H9 (cell line): Measurements from ENCODE around the gene HDLBP. TPM values are rescaled to one million over a fixed set of nuclear protein-coding genes. Genes with fewer than 3 reads are reported as not detected.

ENCODE experiments used
- DNase-seq: peaks from one replicate; pipeline ENCODE4 v3.0.0-alpha.2; 2017
- H2AFZ ChIP-seq: one replicate; pipeline ENCODE4 v1.6.1; 2013; ENCODE audit warnings: mild to moderate bottlenecking, low read length, control low read depth, moderate library complexity
- H2AK5ac ChIP-seq: 2 replicates; pipeline ENCODE4 v1.6.1; 2013; ENCODE audit warnings: low read length, control low read depth, mixed read lengths; ENCODE audit not compliant: insufficient read length
- H2BK120ac ChIP-seq: one replicate; pipeline ENCODE4 v1.6.1; 2013; ENCODE audit warnings: low read depth, mild to moderate bottlenecking, low read length, control low read depth, inconsistent platforms; ENCODE audit not compliant: poor library complexity, severe bottlenecking
- H2BK12ac ChIP-seq: 2 replicates; pipeline ENCODE4 v1.6.1; 2013; ENCODE audit warnings: low read length, control low read depth, mixed read lengths, low read depth; ENCODE audit not compliant: insufficient read length
- H2BK15ac ChIP-seq: 2 replicates; pipeline ENCODE4 v1.6.1; 2013; ENCODE audit warnings: low read depth, low read length, control low read depth
- H2BK20ac ChIP-seq: one replicate; pipeline ENCODE4 v1.6.1; 2013; ENCODE audit warnings: low read depth, mild to moderate bottlenecking, low read length, control low read depth, inconsistent platforms; ENCODE audit not compliant: poor library complexity, severe bottlenecking
- H2BK5ac ChIP-seq: 2 replicates; pipeline ENCODE4 v1.6.1; 2013; ENCODE audit warnings: low read length, control low read depth, mixed read lengths; ENCODE audit not compliant: insufficient read length
- H3K14ac ChIP-seq: 2 replicates; pipeline ENCODE4 v1.6.1; 2013; ENCODE audit warnings: low read length, control low read depth; ENCODE audit not compliant: insufficient read depth
- H3K18ac ChIP-seq: 2 replicates; pipeline ENCODE4 v1.6.1; 2013; ENCODE audit warnings: low read depth, mild to moderate bottlenecking, mixed read lengths, low read length, control low read depth; ENCODE audit not compliant: insufficient read length
- H3K23ac ChIP-seq: 2 replicates; pipeline ENCODE4 v1.6.1; 2013; ENCODE audit warnings: low read length, control low read depth, mixed read lengths, low read depth; ENCODE audit not compliant: insufficient read length
- H3K23me2 ChIP-seq: 2 replicates; pipeline ENCODE4 v1.6.1; 2013; ENCODE audit warnings: low read depth, mild to moderate bottlenecking, mixed read lengths, low read length, control low read depth; ENCODE audit not compliant: insufficient read length, poor library complexity, severe bottlenecking
- H3K27ac ChIP-seq: 2 replicates; pipeline ENCODE4 v1.5.1; 2013; ENCODE audit warnings: low read length, control low read depth, mixed read lengths, low read depth; ENCODE audit not compliant: insufficient read length
- H3K27me3 ChIP-seq: 2 replicates; pipeline ENCODE4 v1.6.1; 2013; ENCODE audit warnings: low read length, control low read depth, inconsistent platforms; ENCODE audit not compliant: insufficient read depth
- H3K4ac ChIP-seq: 2 replicates; pipeline ENCODE4 v1.6.1; 2013; ENCODE audit warnings: low read depth, mild to moderate bottlenecking, control low read depth, inconsistent platforms, low read length, moderate library complexity
- H3K4me1 ChIP-seq: 2 replicates; pipeline ENCODE4 v1.6.1; 2013; ENCODE audit warnings: low read length, control low read depth, inconsistent platforms; ENCODE audit not compliant: insufficient read depth
- H3K4me2 ChIP-seq: 2 replicates; pipeline ENCODE4 v1.6.1; 2013; ENCODE audit warnings: low read length, control low read depth, mixed read lengths; ENCODE audit not compliant: insufficient read length, insufficient read depth
- H3K56ac ChIP-seq: 2 replicates; pipeline ENCODE4 v1.6.1; 2013; ENCODE audit warnings: low read depth, mild to moderate bottlenecking, mixed read lengths, low read length, control low read depth; ENCODE audit not compliant: insufficient read length
- H3K79me1 ChIP-seq: 2 replicates; pipeline ENCODE4 v1.6.1; 2013; ENCODE audit warnings: low read depth, mild to moderate bottlenecking, moderate library complexity, low read length, control low read depth, inconsistent platforms; ENCODE audit not compliant: insufficient read depth, poor library complexity, severe bottlenecking
- H3K79me2 ChIP-seq: 2 replicates; pipeline ENCODE4 v1.6.1; 2013; ENCODE audit warnings: low read length, control low read depth, inconsistent platforms; ENCODE audit not compliant: insufficient read depth
- H3K9ac ChIP-seq: 2 replicates; pipeline ENCODE4 v1.6.1; 2013; ENCODE audit warnings: low read length, control low read depth, mixed read lengths; ENCODE audit not compliant: insufficient read length; ENCODE audit errors: extremely low read depth
- H3K9me3 ChIP-seq: one replicate; pipeline ENCODE4 v1.6.1; 2013; ENCODE audit warnings: low read depth, low read length, inconsistent platforms; ENCODE audit not compliant: control insufficient read depth
- H3T11ph ChIP-seq: one replicate; pipeline ENCODE4 v1.6.1; 2013; ENCODE audit warnings: mild to moderate bottlenecking, low read length, control low read depth, inconsistent platforms
- H4K20me1 ChIP-seq: one replicate; pipeline ENCODE4 v1.6.1; 2013; ENCODE audit not compliant: control insufficient read depth, insufficient read length, insufficient read depth
- H4K5ac ChIP-seq: 2 replicates; pipeline ENCODE4 v1.6.1; 2013; ENCODE audit warnings: low read depth, mild to moderate bottlenecking, mixed read lengths, low read length, control low read depth; ENCODE audit not compliant: insufficient read length
- H4K8ac ChIP-seq: replicated peaks from 2 replicates; pipeline ENCODE4 v1.6.1; 2013; ENCODE audit warnings: low read length, control low read depth, mixed read lengths, low read depth; ENCODE audit not compliant: insufficient read length
- H4K91ac ChIP-seq: 2 replicates; pipeline ENCODE4 v1.6.1; 2013; ENCODE audit warnings: low read depth, mild to moderate bottlenecking, moderate library complexity, mixed read lengths, low read length, control low read depth; ENCODE audit not compliant: insufficient read length
- H3K27ac Mint-ChIP-seq, 3 experiments: 2 replicates in 2 of 3; 3 replicates in 1 of 3; pipeline ENCODE4 v1.8.0; 2020 to 2021; ENCODE audit warnings: mixed read lengths in 3 of 3, mild to moderate bottlenecking in 1 of 3, moderate library complexity in 1 of 3
- H3K27me3 Mint-ChIP-seq: 2 replicates; pipeline ENCODE4 v1.8.0; 2021; ENCODE audit warnings: low read depth, mild to moderate bottlenecking, moderate library complexity, mixed read lengths
- H3K36me3 Mint-ChIP-seq, 3 experiments: 2 replicates in 2 of 3; 3 replicates in 1 of 3; pipeline ENCODE4 v1.8.0; 2020 to 2021; ENCODE audit warnings: low read depth in 3 of 3, mixed read lengths in 3 of 3; ENCODE audit not compliant: insufficient read depth in 1 of 3
- H3K4me1 Mint-ChIP-seq, 2 experiments: 2 replicates each; pipeline ENCODE4 v1.8.0; 2020; ENCODE audit warnings: mixed read lengths in 2 of 2
- H3K4me3 Mint-ChIP-seq, 2 experiments: 2 replicates in 1 of 2; 3 replicates in 1 of 2; pipeline ENCODE4 v1.8.0; 2020 to 2021; ENCODE audit warnings: mild to moderate bottlenecking in 2 of 2, mixed read lengths in 2 of 2, moderate library complexity in 1 of 2
- H3K9me3 Mint-ChIP-seq, 2 experiments: 2 replicates in 1 of 2; 3 replicates in 1 of 2; pipeline ENCODE4 v1.8.0; 2020; ENCODE audit warnings: mild to moderate bottlenecking in 2 of 2, mixed read lengths in 2 of 2, moderate library complexity in 1 of 2
- WGBS: extraction: QIAGEN DNeasy Blood & Tissue Kit; methylation state at CpG from one replicate; pipeline ENCODE4 v1.1.7; 2013; ENCODE audit warnings: missing lambda C conversion rate, low lambda C conversion rate, mixed read lengths; ENCODE audit not compliant: insufficient read length; ENCODE audit errors: extremely low coverage; 5-methylcytosine and 5-hydroxymethylcytosine counted together
- total RNA-seq: library from RNA; stranded (reverse); gene quantifications from 2 replicates; pipeline ENCODE4 v1.2.1, GENCODE V29; 2021
- TF ChIP-seq, protein P1 (sequence below): fragments of 200-600 bp; sonication (generic); conservative IDR thresholded peaks from 3 replicates; pipeline ENCODE4 v1.8.0; 2021; ENCODE audit warnings: antibody characterized with exemption, mild to moderate bottlenecking

Gene HDLBP
- total RNA-seq, 1 experiment from 2014 or later = 364 TPM

DNA sequence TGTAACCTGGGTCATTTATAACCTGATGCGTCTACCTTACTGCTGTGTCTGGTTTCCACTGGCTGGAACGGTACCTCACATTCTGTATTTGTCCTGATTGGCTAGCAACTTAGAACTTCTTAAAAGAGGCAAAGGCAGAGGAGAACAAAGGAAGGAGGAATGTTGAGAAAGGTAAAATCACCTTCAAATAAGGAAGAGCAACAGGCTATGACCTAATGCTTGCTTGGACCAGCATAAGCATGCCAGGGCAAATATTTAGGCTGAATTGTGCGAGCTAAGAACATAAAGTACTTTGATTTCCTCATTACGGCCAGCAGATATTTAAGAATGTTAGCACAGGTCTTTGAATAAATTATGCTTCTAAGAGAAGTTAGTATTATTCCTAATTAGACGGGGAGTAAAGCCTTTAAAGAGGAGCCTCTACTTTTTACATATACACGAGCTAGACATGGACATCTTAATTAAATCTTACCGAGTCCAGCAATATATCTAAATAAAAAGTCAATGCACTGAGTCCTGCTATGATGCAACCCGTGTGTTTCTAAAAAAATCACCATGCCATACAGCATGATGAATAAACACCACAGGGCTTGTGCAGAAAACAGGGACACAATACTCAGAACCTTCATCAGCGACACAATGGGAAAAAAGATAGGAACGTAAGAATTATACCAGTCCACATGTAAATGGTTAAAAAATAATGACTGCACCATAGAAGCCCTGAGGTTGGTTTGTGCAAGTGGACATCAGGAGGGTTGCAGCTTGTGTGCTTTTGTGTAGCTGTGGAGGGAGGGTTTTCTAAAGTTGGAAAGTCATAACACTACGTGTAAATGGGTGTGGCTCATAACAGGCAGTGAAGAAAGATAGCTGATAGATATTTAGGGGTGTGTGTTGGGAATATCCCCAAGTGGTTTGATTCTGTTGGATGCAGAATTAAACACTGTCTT is 14.5 kb upstream of the HDLBP start:
- Histone ChIP-seq H3K23me2 (no peaks in the 10 kb centered on the region), H3K4ac (no peak overlapping the region), H2BK120ac (no peak overlapping the region), H3K79me1 (peaks cover 6% of the 10 kb centered on the region), H4K91ac (no peak overlapping the region), H3K56ac (no peak overlapping the region), H2BK20ac (no peak overlapping the region), H3K9me3 (no peaks in the 10 kb centered on the region), H3K27me3 (no peaks in the 10 kb centered on the region), H3K4me1 (no peaks in the 10 kb centered on the region), H3K79me2 (peaks cover 7% of the 10 kb centered on the region; the same call in 1 of the 2 replicates), H3K4me2 (no peak overlapping the region), H2BK15ac (no peak overlapping the region), H2AK5ac (no peak overlapping the region), H2BK5ac (no peak overlapping the region), H3K27ac (no peak overlapping the region), H3K18ac (no peak overlapping the region), H3K9ac (no peak overlapping the region), H3K14ac (no peak overlapping the region), H3T11ph (no peak overlapping the region), H2AFZ (no peak overlapping the region), H4K8ac (no peak overlapping the region), H4K5ac (no peak overlapping the region), H3K23ac (no peak overlapping the region), H4K20me1 (no peaks in the 10 kb centered on the region), H2BK12ac (no peak overlapping the region)
- Mint-ChIP-seq H3K36me3 (peaks cover 25 to 78% (median 69%) of the 10 kb centered on the region in 3 experiments; a peak in 6 of 7 replicates), H3K27me3 (no peaks in the 10 kb centered on the region), H3K4me1 (peaks cover 6% of the 10 kb centered on the region in 2 experiments), H3K27ac (peak overlapping the region in 2 of 3 experiments; percentile 68 to 69; a peak in 4 of 7 replicates), H3K4me3 (no peak overlapping the region), H3K9me3 (no peaks in the 10 kb centered on the region)
- TF ChIP-seq, protein P1, sequence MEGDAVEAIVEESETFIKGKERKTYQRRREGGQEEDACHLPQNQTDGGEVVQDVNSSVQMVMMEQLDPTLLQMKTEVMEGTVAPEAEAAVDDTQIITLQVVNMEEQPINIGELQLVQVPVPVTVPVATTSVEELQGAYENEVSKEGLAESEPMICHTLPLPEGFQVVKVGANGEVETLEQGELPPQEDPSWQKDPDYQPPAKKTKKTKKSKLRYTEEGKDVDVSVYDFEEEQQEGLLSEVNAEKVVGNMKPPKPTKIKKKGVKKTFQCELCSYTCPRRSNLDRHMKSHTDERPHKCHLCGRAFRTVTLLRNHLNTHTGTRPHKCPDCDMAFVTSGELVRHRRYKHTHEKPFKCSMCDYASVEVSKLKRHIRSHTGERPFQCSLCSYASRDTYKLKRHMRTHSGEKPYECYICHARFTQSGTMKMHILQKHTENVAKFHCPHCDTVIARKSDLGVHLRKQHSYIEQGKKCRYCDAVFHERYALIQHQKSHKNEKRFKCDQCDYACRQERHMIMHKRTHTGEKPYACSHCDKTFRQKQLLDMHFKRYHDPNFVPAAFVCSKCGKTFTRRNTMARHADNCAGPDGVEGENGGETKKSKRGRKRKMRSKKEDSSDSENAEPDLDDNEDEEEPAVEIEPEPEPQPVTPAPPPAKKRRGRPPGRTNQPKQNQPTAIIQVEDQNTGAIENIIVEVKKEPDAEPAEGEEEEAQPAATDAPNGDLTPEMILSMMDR = no peak
- no CpG with 5 or more reads among the region's 11 CpGs for WGBS
- no peak for DNase-seq
